Small intestine (tissue), 16 donors: Measurements from ENCODE around the gene NUMBL. TPM values are rescaled to one million over a fixed set of nuclear protein-coding genes. Genes with fewer than 3 reads are reported as not detected.
A peak's percentile ranks its signal among the peaks of the same experiment; 100 is the strongest.
"Not testable (repeated sequence)": the region's sequence is repeated elsewhere in the genome, so short reads cannot be mapped to it uniquely, and the experiment has no call there.

Experiments used
- DNase-seq, 2 donors: peaks; one replicate each; pipeline versions ENCODE4 v3.0.0 to v3.0.0-alpha.2; 2013
- FAIRE-seq: peaks from 2 replicates; lab custom pipeline; 2012; peaks lifted over from hg19 to GRCh38; lab: Jason Lieb, UNC
- H3K27ac ChIP-seq, 3 donors: one replicate each; pipeline ENCODE4 v1.5.1; 2013; ENCODE audit warnings: low read length in 2 of 3, mild to moderate bottlenecking in 2 of 3, control low read depth in 1 of 3, inconsistent platforms in 1 of 3, low read depth in 1 of 3, moderate library complexity in 1 of 3
- H3K27me3 ChIP-seq, 3 donors: one replicate each; pipeline ENCODE4 v1.6.1; 2013; ENCODE audit warnings: low read length in 3 of 3, inconsistent platforms in 1 of 3; ENCODE audit not compliant: control insufficient read depth in 3 of 3, insufficient read depth in 3 of 3
- H3K36me3 ChIP-seq, 3 donors: one replicate each; pipeline ENCODE4 v1.6.1; 2013; ENCODE audit warnings: low read length in 3 of 3, inconsistent platforms in 1 of 3, low read depth in 1 of 3, mild to moderate bottlenecking in 1 of 3, moderate library complexity in 1 of 3; ENCODE audit not compliant: control insufficient read depth in 3 of 3, insufficient read depth in 2 of 3
- H3K4me1 ChIP-seq, 3 donors: one replicate each; pipeline ENCODE4 v1.6.1; 2013; ENCODE audit warnings: low read length in 2 of 3, inconsistent platforms in 1 of 3, low read depth in 1 of 3, mild to moderate bottlenecking in 1 of 3, moderate library complexity in 1 of 3; ENCODE audit not compliant: control insufficient read depth in 3 of 3, insufficient read depth in 2 of 3
- H3K4me3 ChIP-seq, 3 donors: one replicate each; pipeline ENCODE4 v1.5.1; 2013; ENCODE audit warnings: low read length in 3 of 3, control low read depth in 1 of 3, inconsistent platforms in 1 of 3, low read depth in 1 of 3, mild to moderate bottlenecking in 1 of 3, moderate library complexity in 1 of 3
- H3K9me3 ChIP-seq, 2 donors: one replicate each; pipeline ENCODE4 v1.6.1; 2013; ENCODE audit warnings: low read depth in 1 of 2, low read length in 1 of 2; ENCODE audit not compliant: control insufficient read depth in 2 of 2, insufficient read depth in 1 of 2
- WGBS, 3 donors: extraction: QIAGEN DNeasy Blood & Tissue Kit; methylation state at CpG; one replicate each; pipeline ENCODE4 v1.1.7; 2013; 5-methylcytosine and 5-hydroxymethylcytosine counted together
- long read RNA-seq, 10 donors: transcript quantifications; one replicate each; lab custom pipeline, GENCODE V29; 2026
- polyA plus RNA-seq, 4 donors: library from polyadenylated mRNA; stranded (reverse) in 3 of 4; unstranded in 1 of 4; fragments of 200-250 nt in 3 of 4; fragments of 120-200 nt in 1 of 4; gene quantifications; one replicate each; pipeline versions ENCODE4 v1.2.1 to v1.2.3, GENCODE V29; 2013
- donor health status: healthy with polysubstance abuse.
- donor health status: control.
- donor health status: control.
- donor health status: Bipolar disorder and iron deficiency.
- donor health status: healthy.

Gene NUMBL
- polyA plus RNA-seq: 10 to 100 TPM in 2 of 4 donors, 1 to 10 TPM in 2; 6.2 to 15.6 (median 9.9) TPM
- long read RNA-seq, donor 1, partial matches to known transcripts: 0 of 3 reads
- long read RNA-seq, donor 1, other reads (novel, unspliced or antisense): 0 of 3 reads
- long read RNA-seq, donor 2, partial matches to known transcripts: 0 of 2 reads
- long read RNA-seq, donor 2, other reads (novel, unspliced or antisense): 0 of 2 reads
- long read RNA-seq, donor 3, partial matches to known transcripts: 0 of 4 reads
- long read RNA-seq, donor 3, other reads (novel, unspliced or antisense): 0 of 4 reads
- long read RNA-seq, donor 4: 0 reads
- long read RNA-seq, donor 5, partial matches to known transcripts: 0 of 1 reads
- long read RNA-seq, donor 5, other reads (novel, unspliced or antisense): 0 of 1 reads
- long read RNA-seq, donor 6, partial matches to known transcripts: 0 of 3 reads
- long read RNA-seq, donor 6, other reads (novel, unspliced or antisense): 0 of 3 reads
- long read RNA-seq, donor 7, partial matches to known transcripts: 0 of 1 reads
- long read RNA-seq, donor 7, other reads (novel, unspliced or antisense): 0 of 1 reads
- long read RNA-seq, donor 8: 0 reads
- long read RNA-seq, donor 9: 0 reads
- long read RNA-seq, donor 10, partial matches to known transcripts: 29 of 34 reads
- long read RNA-seq, donor 10, other reads (novel, unspliced or antisense): 0 of 34 reads

DNA sequence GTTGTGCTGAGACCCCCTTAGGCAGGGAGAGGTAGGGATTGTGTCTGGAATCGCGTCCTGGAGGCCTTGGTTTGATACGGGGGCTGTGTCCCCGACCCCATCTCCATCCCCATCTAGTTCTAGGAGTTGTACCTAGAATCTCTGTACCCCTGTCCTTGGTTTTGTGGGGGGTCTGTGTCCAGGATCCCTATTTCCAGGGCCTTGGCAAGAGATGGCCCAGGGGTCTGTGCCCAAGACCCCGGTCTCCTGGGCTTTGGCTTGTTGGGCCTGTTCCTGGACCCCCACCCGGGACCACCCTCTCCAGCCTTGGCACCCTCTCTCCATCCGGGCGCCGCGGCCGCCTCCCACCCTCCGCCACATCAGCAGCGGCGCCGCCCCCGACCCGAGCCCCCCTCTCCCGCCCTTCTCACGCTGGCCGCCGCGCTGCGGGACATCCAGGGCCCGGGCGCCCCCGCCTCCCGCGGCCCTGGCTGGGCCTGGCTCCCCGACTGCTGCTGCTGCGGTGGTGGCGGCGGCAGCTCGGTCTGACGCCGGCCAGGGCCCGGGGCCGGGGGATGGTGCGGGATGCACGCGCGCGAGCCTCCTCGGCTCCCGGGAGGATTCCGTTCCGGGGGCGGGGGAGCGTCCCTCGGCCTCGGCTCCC is at the start of gene NUMBL:
TSS of gene NUMBL (minus strand) at position 602 of the 643 bp plus-strand sequence. CDS start at position 434, 168 bp downstream.
- Histone ChIP-seq H3K9me3 (no peaks in the 10 kb centered on the region), H3K27me3 (no peaks in the 10 kb centered on the region), H3K36me3 (peaks cover 0 to 50% (median 4%) of the 10 kb centered on the region in 3 donors), H3K4me1 (peaks cover 0 to 17% (median 3%) of the 10 kb centered on the region in 3 donors), H3K27ac (peak within 1 kb of the TSS in 2 of 3 donors; percentile 47 to 79), H3K4me3 (peak within 1 kb of the TSS; percentile 61 to 65 (median 61))
- FAIRE-seq: no peak
- DNase-seq: no peak
- WGBS, 3 donors: 4 to 17% (median 6%) methylated on average over 14 to 50 of the region's 50 CpGs

DNA sequence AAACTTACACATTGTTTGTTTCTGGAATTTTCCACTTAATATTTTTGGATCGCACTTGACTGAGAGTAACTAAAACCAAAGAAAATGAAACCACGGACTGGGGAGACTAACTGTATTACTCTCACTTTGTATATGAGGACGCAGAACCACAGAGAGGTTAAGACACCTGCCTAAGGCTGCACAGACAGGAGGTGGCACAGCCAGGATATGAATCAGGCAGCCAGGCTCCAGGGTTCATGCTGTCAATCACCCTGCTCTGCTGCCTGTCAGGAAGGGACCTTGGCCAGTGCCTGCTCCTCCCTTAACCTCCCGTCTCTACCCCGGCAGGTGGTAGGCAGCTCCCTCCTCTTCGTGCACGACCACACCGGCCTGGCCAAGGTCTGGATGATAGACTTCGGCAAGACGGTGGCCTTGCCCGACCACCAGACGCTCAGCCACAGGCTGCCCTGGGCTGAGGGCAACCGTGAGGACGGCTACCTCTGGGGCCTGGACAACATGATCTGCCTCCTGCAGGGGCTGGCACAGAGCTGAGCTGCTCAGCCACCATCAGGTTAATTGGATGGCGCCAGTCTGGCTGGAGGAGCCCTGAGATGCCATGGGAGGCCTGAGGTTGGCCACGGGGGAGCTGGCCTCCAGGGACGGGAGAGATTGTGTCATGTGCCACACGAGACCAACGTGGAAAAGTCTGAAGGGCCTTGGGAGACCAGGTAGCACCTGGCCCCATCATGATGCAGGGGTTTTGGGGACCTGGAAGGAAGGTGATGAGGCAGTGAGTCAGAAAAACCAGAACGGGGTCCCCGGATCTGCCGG is 48.8 kb upstream of the NUMBL start:
- H3K4me1 ChIP-seq: peaks cover 0 to 12% (median 0%) of the 10 kb centered on the region in 3 donors
- H3K27ac ChIP-seq: peak overlapping the region in 2 of 3 donors; percentile 22
- DNase-seq: peak in 1 of 2 donors; percentile 63
- H3K9me3 ChIP-seq: no peaks in the 10 kb centered on the region
- WGBS, 3 donors: 53 to 72% (median 61%) methylated on average over 22 of the region's 22 CpGs
- no peaks in the 10 kb centered on the region for H3K27me3 ChIP-seq
- H3K36me3 ChIP-seq: peaks cover 0 to 94% (median 9%) of the 10 kb centered on the region in 3 donors
- no peak overlapping the region for H3K4me3 ChIP-seq
- FAIRE-seq: no peak

DNA sequence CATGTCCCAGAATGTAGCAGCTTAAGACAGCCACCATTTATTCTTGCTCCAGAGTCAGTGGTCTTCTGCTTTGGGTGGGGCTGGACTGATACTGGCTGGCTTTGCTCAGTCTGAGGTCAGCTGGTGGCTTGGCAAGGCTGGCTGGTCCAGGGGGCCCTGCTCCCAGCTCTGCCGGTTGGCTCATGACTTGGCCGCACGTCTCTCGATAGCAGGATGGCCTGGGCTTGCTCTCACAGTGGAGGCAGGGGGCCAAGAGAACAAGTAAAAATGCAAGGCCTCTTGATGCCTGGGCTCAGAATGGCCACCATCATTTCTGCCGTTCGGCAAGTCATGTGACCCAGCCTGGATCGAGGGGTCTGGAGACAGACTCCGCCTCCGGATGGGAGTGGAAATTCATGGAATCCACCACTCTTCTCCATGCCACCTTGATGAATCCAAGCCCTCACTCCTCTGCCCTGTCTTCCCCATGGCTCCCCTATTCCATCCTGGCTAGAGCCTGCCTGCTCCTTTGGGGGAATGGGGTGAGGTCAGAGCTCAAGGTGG is 46.7 kb upstream of the NUMBL start:
- Histone ChIP-seq H3K4me1 (peaks cover 0 to 12% (median 0%) of the 10 kb centered on the region in 3 donors), H3K27me3 (no peaks in the 10 kb centered on the region), H3K36me3 (peaks cover 2 to 91% (median 11%) of the 10 kb centered on the region in 3 donors), H3K27ac (peak overlapping the region in 1 of 3 donors; percentile 3), H3K9me3 (no peaks in the 10 kb centered on the region), H3K4me3 (no peak overlapping the region)
- WGBS, 3 donors: 86 to 92% (median 92%) methylated on average over 9 of the region's 9 CpGs
- no peak for DNase-seq
- FAIRE-seq: no peak

DNA sequence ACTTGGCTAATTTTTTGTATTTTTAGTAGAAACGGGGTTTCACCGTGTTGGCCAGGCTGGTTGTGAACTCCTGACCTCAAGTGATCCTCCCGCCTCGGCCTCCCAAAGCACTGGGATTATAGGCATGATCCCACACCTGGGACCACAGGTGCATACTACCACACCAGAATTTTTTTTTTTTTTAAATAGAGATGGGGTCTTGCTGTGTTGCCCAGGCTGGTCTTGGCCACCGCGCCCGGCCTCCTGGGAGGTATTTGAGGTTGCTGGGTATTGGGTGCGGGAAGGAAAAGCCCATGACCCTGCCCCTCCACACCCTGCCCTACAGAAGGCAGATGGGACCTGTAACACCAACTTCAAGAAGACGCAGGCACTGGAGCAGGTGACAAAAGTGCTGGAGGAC is 46.2 kb upstream of the NUMBL start:
- peaks cover 2 to 91% (median 10%) of the 10 kb centered on the region in 3 donors for H3K36me3 ChIP-seq
- no peak for DNase-seq

DNA sequence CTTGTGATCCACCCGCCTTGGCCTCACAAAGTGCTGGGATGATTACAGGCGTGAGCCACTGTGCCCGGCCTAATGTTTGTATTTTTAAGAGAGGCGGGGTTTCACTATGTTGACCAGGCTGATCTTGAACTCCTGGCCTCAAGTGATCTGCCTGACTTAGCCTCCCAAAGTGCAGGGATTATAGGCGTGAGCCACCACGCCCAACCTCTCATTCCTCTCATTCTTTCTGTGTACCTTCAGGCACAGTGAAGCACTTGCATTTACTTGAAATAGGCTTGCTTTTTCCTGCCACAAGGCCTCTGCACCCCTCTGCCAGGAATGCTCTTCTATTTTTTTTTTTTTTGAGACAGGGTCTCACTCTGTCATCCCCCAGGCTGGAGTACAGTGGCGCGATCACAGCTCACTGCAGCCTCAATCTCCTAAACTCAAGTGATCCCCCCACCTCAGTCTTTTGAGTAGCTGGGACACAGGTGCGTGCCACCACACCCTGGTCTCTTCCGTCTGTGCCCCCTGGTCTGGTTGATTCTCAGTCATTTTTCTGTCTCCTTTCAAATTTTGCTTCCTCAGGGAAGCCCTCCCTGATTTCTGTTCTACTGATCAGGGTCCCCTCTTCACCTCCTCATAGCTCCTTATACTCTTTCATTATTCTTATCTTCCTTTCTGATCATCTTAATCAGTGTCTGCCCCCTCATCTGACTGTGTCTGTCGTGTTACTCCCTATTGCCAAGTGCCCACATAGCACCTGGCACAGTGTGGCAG is 44.7 kb upstream of the NUMBL start:
- FAIRE-seq (no peak), DNase-seq (peak in 1 of 2 donors; percentile 79)
- H3K9me3 ChIP-seq: no peaks in the 10 kb centered on the region
- no peaks in the 10 kb centered on the region for H3K27me3 ChIP-seq
- peaks cover 11 to 91% (median 19%) of the 10 kb centered on the region in 3 donors for H3K36me3 ChIP-seq
- peaks cover 0 to 12% (median 0%) of the 10 kb centered on the region in 3 donors for H3K4me1 ChIP-seq
- WGBS, 3 donors: 61 to 84% (median 71%) methylated on average over 11 of the region's 11 CpGs
- no peak overlapping the region for H3K4me3 ChIP-seq
- H3K27ac ChIP-seq: peak overlapping the region; percentile 42 to 67 (median 63)

More for the DNA sequence above, 46.2 kb upstream of the NUMBL start:
- H3K4me3 ChIP-seq: no peak overlapping the region
- peak overlapping the region in 1 of 3 donors; percentile 1 for H3K27ac ChIP-seq
- H3K27me3 ChIP-seq: no peaks in the 10 kb centered on the region
- WGBS, 3 donors: 79 to 91% (median 85%) methylated on average over 7 to 9 of the region's 9 CpGs
- no peak for FAIRE-seq
- no peaks in the 10 kb centered on the region for H3K9me3 ChIP-seq
- peaks cover 0 to 12% (median 0%) of the 10 kb centered on the region in 3 donors for H3K4me1 ChIP-seq

DNA sequence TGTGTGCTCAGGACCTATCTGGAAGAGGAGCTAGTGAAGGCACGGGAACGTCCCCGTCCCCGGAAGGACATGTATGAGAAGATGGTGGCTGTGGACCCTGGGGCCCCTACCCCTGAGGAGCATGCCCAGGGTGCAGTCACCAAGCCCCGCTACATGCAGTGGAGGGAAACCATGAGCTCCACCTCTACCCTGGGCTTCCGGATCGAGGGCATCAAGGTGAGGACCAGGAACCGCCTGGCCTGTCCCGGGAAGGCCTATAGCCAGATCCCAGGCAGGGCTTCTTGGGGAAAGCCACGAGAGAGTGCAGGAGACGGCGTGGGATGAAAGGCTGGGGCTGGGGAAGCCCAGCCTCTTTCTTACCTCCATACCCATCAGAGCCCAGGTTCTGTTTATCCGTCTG is 42.7 kb upstream of the NUMBL start:
- 90 to 94% (median 94%) methylated on average over 13 of the region's 13 CpGs for WGBS, 3 donors
- Histone ChIP-seq H3K4me3 (no peak overlapping the region), H3K27me3 (no peaks in the 10 kb centered on the region), H3K4me1 (peaks cover 0 to 12% (median 0%) of the 10 kb centered on the region in 3 donors), H3K9me3 (no peaks in the 10 kb centered on the region), H3K27ac (no peak overlapping the region), H3K36me3 (peaks cover 16 to 91% (median 20%) of the 10 kb centered on the region in 3 donors)
- DNase-seq: no peak
- no peak for FAIRE-seq

DNA sequence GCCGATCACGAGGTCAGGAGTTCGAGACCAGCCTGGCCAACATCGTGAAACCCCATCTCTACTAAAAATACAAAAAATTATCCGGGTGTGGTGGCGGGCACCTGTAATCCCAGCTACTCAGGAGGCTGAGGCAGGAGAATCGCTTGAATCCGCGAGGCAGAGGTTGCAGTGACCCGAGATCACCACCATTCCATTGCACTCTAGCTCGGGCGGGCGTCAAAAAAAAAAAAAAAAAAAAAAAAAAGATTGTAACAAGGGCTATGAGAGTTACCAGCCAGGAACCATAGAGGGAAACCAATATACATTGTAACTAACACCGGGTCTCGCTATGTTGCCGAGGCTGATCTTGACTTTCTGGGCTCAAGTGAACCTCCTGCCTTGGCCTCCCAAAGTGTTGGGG is 41.9 kb upstream of the NUMBL start:
- H3K4me3 ChIP-seq, H3K27me3 ChIP-seq, H3K27ac ChIP-seq, H3K9me3 ChIP-seq, FAIRE-seq, DNase-seq: not testable (repeated sequence)
- H3K36me3 ChIP-seq: peaks cover 20 to 94% (median 23%) of the 10 kb centered on the region in 3 donors
- 95 to 98% (median 96%) methylated on average over 14 to 16 of the region's 16 CpGs for WGBS, 3 donors
- peaks cover 0 to 12% (median 0%) of the 10 kb centered on the region in 3 donors for H3K4me1 ChIP-seq
